GM12865 (cell line): ENCODE measurements around the gene PILRA.
"Not testable (repeated sequence)": the region's sequence is repeated elsewhere in the genome, so short reads cannot be mapped to it uniquely, and the experiment has no call there.

Source experiments
- DNase-seq: peaks from one replicate; pipeline ENCODE4 v3.0.0; 2010; ENCODE audit warnings: low read depth
- H3K4me3 ChIP-seq: 2 replicates; pipeline ENCODE4 v1.5.1; 2011; ENCODE audit warnings: mild to moderate bottlenecking, low read depth, low read length, control low read depth
- CTCF ChIP-seq: IDR thresholded peaks from 2 replicates; pipeline ENCODE4 v1.5.1; 2011; ENCODE audit warnings: low read length, control low read depth, low read depth, inconsistent platforms; ENCODE audit not compliant: insufficient read depth; ENCODE audit errors: missing control alignments

Gene PILRA

GRCh38 chr7:100373870-100374598, 747 bp downstream of the PILRA start:
- TF ChIP-seq CTCF: peak; percentile 44
- H3K4me3 ChIP-seq: peak overlapping the region; percentile 55
- DNase-seq: peak; percentile 73

GRCh38 chr7:100374601-100375000, 1.3 kb downstream of the PILRA start:
- no peak for DNase-seq
- TF ChIP-seq CTCF: no peak
- H3K4me3 ChIP-seq: peak overlapping the region; percentile 55

GRCh38 chr7:100376066-100376465, 2.8 kb downstream of the PILRA start:
- no peak for TF ChIP-seq CTCF
- DNase-seq: no peak
- no peak overlapping the region for H3K4me3 ChIP-seq

- no peak for TF ChIP-seq CTCF
- DNase-seq: no peak
These were observed 4.9 kb downstream of the PILRA start for GRCh38 chr7:100378114-100378755.

GRCh38 chr7:100380196-100380595, 6.9 kb downstream of the PILRA start:
- H3K4me3 ChIP-seq: no peak overlapping the region
- no peak for TF ChIP-seq CTCF
- DNase-seq: no peak

More at GRCh38 chr7:100378114-100378755, 4.9 kb downstream of the PILRA start:
- H3K4me3 ChIP-seq: no peak overlapping the region

- not testable (repeated sequence) for H3K4me3 ChIP-seq, DNase-seq
These were observed 8.4 kb downstream of the PILRA start for GRCh38 chr7:100381531-100382233.

- not testable (repeated sequence) for DNase-seq, H3K4me3 ChIP-seq
These were observed 9.1 kb downstream of the PILRA start for GRCh38 chr7:100382234-100382853.
